ENCODE results near the gene TSEN15. TPM values are rescaled to one million over a fixed set of nuclear protein-coding genes. Genes with fewer than 3 reads are reported as not detected.
A peak's percentile ranks its signal among the peaks of the same experiment; 100 is the strongest.

The TSEN15 gene
- total RNA-seq, 1 donor from 2014 or later: 29.4 TPM

- peaks cover 42% of the 10 kb centered on the region for H3K4me1 ChIP-seq
- H3K4me3 ChIP-seq: no peak overlapping the region
- H3K36me3 ChIP-seq: no peaks in the 10 kb centered on the region
- H3K27me3 ChIP-seq (ENCODE audit: low read depth): peaks cover 17% of the 10 kb centered on the region
- no peaks in the 10 kb centered on the region for H3K9me3 ChIP-seq (replicated peaks)
- no peak for DNase-seq
- intact Hi-C loops (cut with micrococcal nuclease): no loop called here
- TF ChIP-seq CTCF (IDR thresholded peaks at IDR 0.05; ENCODE audit: borderline replicate concordance): no peak
- no peak overlapping the region for H3K27ac ChIP-seq (replicated peaks)
Observed at GRCh38 chr1:184031409-184032107, 20.0 kb upstream of the TSEN15 start.

- Histone ChIP-seq H3K9me3 (replicated peaks) (no peaks in the 10 kb centered on the region), H3K27ac (replicated peaks) (no peak overlapping the region)
- intact Hi-C loops (cut with micrococcal nuclease): no loop called here
Observed at GRCh38 chr1:184032306-184032929, 19.1 kb upstream of the TSEN15 start.

GRCh38 chr1:184032930-184033418 is 18.6 kb upstream of the TSEN15 start:
- DNase-seq: no peak
- peaks cover 49% of the 10 kb centered on the region for H3K4me1 ChIP-seq
- H3K36me3 ChIP-seq: no peaks in the 10 kb centered on the region
- intact Hi-C loops (cut with micrococcal nuclease): no loop called here
- H3K9me3 ChIP-seq (replicated peaks): no peaks in the 10 kb centered on the region
- H3K27ac ChIP-seq (replicated peaks): no peak overlapping the region
- TF ChIP-seq CTCF (IDR thresholded peaks at IDR 0.05; ENCODE audit: borderline replicate concordance): no peak
- H3K27me3 ChIP-seq (ENCODE audit: low read depth): peaks cover 24% of the 10 kb centered on the region
- no peak overlapping the region for H3K4me3 ChIP-seq

More at GRCh38 chr1:184032306-184032929, 19.1 kb upstream of the TSEN15 start:
- no peak for DNase-seq
- peaks cover 50% of the 10 kb centered on the region for H3K4me1 ChIP-seq
- no peaks in the 10 kb centered on the region for H3K36me3 ChIP-seq
- H3K4me3 ChIP-seq: no peak overlapping the region
- TF ChIP-seq CTCF (IDR thresholded peaks at IDR 0.05; ENCODE audit: borderline replicate concordance): no peak
- peaks cover 24% of the 10 kb centered on the region for H3K27me3 ChIP-seq (ENCODE audit: low read depth)

GRCh38 chr1:184033711-184034167 is 17.8 kb upstream of the TSEN15 start:
- H3K36me3 ChIP-seq: no peaks in the 10 kb centered on the region
- H3K4me1 ChIP-seq: peaks cover 44% of the 10 kb centered on the region
- peaks cover 27% of the 10 kb centered on the region for H3K27me3 ChIP-seq (ENCODE audit: low read depth)
- intact Hi-C loops (cut with micrococcal nuclease): no loop called here
- no peak for TF ChIP-seq CTCF (IDR thresholded peaks at IDR 0.05; ENCODE audit: borderline replicate concordance)
- DNase-seq: no peak
- no peaks in the 10 kb centered on the region for H3K9me3 ChIP-seq (replicated peaks)
- H3K4me3 ChIP-seq: no peak overlapping the region
- H3K27ac ChIP-seq (replicated peaks): peak overlapping the region; percentile 82

- peaks cover 35% of the 10 kb centered on the region for H3K27me3 ChIP-seq (ENCODE audit: low read depth)
- TF ChIP-seq CTCF (IDR thresholded peaks at IDR 0.05; ENCODE audit: borderline replicate concordance): no peak
Observed at GRCh38 chr1:184034761-184035379, 16.7 kb upstream of the TSEN15 start.

More at GRCh38 chr1:184034761-184035379, 16.7 kb upstream of the TSEN15 start:
- DNase-seq: no peak
- H3K4me3 ChIP-seq: peak overlapping the region; percentile 72
- H3K4me1 ChIP-seq: peaks cover 32% of the 10 kb centered on the region
- no peaks in the 10 kb centered on the region for H3K9me3 ChIP-seq (replicated peaks)
- intact Hi-C loops (cut with micrococcal nuclease): no loop called here
- H3K36me3 ChIP-seq: no peaks in the 10 kb centered on the region
- H3K27ac ChIP-seq (replicated peaks): peak overlapping the region; percentile 82
